Occipital lobe (tissue), 2 donors: ENCODE measurements around the gene NLRP1. TPM values are rescaled to one million over a fixed set of nuclear protein-coding genes. Genes with fewer than 3 reads are reported as not detected.

Source experiments
- DNase-seq: peaks from one replicate; lab custom pipeline; 2025; lab: John Stamatoyannopoulos, UW
- total RNA-seq: library from RNA; depleted of rRNA; stranded (reverse); fragments of >200 nt; gene quantifications from one replicate; pipeline ENCODE4 v1.2.3, GENCODE V29; 2014

Gene NLRP1
- total RNA-seq, 1 donor from 2014 or later, result 84.5 TPM

DNA sequence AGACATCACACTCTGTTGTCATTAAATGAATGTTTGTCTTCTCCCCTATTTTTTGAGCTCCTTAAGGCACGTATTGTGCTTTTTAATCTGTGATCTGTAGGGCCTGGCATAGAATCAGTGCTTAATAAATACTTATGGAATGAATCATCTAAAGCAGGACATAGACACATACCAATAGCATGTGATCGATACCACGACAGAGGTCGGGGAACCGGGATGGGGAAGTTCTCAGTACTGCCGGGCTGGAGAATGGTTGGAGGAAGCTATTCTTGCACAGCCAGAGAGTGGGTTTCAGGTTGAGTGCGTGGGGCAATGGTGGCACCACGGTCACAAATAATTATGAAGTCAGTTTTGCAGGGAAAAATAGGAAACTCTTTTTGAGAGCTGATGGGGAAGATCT, 26.8 kb downstream of the NLRP1 start:
- DNase-seq, result no peak

DNA sequence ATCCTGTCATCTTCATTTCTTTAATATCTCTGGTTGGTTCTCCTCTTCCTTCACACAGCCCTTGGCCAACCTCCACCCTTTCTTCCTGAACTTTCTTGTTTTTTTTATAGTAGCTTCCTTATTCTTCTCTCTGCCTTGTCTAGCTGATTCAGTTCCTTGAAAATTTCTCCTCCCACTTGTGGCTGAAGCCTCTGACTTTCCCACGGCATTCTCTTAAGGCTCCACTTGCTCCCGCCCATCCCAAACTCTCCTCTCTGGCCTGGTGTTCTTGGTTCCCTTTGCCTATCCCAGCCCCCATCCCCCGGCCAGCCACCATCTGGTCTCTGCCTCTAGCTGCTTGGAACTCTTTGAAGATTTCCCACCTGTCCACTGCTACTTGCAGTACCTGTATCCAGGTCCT, 29.1 kb downstream of the NLRP1 start:
- no peak for DNase-seq

- no peak for DNase-seq
Measured at GRCh38 chr17:5553479-5553878, 30.8 kb downstream of the NLRP1 start.

GRCh38 chr17:5552841-5553240, 31.5 kb downstream of the NLRP1 start:
- no peak for DNase-seq

DNA sequence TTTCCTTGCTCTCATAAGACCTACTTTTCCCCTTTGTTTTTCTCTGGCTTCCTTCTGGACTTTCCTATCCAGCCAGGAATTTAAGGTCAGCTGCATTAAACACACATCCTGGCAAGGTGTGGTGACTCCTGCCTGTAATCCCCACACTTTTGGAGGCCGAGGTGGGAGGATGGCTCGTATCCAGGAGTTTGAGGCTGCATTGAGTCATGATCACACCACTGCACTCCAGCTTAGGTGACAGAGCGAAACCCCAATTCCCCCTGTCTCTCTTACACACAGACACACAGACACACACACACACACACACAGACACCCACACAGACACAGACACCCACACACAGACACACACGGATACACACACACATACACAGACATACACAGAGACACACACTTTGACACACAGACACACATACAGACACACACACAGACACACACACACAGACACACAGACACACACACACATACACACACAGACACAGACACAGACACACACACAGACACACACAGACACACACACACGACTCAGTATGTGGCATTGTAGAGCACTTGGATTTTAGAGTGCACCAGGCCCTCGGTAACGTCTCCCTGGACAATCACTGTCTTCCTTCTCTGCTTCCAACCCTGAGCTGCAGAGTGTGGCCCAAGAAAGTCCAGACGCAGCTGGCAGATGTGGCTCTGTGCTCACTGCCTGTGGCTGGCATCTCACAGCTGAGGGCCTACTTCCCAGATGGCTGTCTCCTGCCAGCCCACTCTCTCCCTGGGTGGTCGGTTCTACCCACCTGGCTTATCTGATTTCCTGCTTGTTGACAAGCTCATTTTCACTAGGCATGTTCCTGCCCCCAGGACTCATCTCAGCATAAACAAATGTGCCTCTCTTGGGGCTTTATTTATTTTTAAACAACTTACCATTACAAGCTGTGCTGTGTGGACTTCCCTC, 39.0 kb downstream of the NLRP1 start:
- DNase-seq, result no peak

GRCh38 chr17:5544115-5544514, 40.2 kb downstream of the NLRP1 start:
- no peak for DNase-seq

DNA sequence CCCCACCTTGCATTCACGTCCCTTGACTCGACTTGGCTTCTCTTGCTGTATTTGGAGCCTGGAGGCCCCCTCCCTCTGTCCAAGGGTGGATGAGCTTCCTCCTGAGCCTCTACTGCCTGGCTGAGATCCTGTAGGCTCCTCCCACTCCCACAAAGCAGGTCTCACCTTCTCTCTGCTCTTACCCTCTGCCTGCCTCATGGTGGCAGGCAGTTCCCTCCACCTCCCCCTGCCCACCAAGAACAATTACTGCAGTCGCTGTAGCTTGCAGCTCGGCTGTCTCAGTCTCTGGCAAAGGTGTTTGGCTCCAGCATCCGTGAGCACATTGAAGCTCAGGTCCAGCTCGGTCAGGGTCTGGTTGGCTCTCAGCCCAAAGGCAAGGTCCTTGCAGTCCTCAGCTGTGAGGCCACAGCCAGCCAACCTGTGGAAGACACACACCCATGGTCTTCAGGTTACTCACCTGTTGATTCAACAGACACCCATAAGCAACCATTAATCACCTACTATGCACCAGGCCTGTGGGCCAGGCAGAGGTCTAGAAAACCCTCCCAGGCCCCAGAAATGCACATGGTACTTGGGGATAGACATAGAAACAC, 42.6 kb downstream of the NLRP1 start:
- no peak for DNase-seq

GRCh38 chr17:5540321-5540720, 44.0 kb downstream of the NLRP1 start:
- no peak for DNase-seq

DNA sequence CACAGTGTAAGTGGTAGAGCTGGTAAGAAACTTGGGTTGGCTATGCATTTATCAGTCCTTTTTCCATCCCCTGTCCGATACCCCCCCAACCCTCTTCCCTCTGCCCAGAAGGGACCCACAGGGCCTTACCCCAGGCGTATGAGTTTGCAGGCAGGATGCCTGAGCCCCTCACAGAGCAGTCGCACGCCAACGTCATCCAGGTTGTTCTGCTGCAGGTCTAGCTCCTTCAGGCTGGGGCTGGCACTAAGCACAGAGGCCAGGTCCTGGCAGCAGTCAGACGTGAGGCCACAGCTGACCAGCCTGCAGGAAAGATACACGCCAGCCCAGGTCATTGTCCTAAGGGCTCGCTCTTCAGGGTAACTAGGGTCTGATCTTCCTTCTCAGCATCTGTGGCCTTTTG, 45.0 kb downstream of the NLRP1 start:
- no peak for DNase-seq

- DNase-seq, result no peak
Measured at GRCh38 chr17:5536866-5537650, 47.3 kb downstream of the NLRP1 start.

DNA sequence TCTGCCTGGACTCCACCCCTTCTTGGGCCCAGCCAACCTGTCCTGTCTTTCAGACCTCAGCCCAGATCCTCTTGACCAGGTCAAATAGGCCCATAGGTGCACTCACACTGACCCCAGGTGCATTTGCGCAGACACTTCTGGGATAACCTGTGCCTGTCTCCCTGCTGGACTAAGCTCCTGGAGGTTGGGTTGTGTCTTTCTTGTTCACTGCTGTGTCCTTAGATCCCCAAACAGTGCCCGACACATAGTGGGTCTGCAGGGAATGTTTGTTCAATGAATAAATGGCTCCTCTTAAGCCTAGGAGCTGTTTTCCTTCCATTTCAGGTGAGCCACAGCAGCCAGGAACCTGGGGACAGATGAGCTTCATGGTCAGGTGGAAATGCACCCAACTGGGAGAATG, 48.9 kb downstream of the NLRP1 start:
- DNase-seq, result no peak

- no peak for DNase-seq
Measured at GRCh38 chr17:5533486-5534315, 50.6 kb downstream of the NLRP1 start.

DNA sequence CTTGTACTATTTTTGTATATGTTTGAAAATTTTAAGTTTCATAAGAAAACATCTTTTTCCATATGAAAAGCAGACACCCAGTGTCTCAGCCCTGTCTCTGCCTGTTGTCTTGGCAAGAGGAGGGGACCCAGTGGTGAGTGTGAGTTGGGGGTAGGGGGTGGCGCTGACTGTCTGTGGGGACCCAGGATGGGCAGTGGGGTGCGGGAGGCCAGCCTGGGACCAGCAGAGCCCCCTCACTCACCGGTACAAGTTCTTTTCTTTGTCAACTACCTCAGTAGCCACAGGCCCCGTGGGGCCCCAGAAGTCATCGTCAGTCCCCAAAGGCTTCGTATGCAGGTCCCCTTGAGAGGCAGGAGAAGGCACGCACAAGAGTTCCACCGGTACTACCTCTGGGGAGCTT, 51.7 kb downstream of the NLRP1 start:
- no peak for DNase-seq

GRCh38 chr17:5531085-5531418, 53.3 kb downstream of the NLRP1 start:
- DNase-seq, result no peak

DNA sequence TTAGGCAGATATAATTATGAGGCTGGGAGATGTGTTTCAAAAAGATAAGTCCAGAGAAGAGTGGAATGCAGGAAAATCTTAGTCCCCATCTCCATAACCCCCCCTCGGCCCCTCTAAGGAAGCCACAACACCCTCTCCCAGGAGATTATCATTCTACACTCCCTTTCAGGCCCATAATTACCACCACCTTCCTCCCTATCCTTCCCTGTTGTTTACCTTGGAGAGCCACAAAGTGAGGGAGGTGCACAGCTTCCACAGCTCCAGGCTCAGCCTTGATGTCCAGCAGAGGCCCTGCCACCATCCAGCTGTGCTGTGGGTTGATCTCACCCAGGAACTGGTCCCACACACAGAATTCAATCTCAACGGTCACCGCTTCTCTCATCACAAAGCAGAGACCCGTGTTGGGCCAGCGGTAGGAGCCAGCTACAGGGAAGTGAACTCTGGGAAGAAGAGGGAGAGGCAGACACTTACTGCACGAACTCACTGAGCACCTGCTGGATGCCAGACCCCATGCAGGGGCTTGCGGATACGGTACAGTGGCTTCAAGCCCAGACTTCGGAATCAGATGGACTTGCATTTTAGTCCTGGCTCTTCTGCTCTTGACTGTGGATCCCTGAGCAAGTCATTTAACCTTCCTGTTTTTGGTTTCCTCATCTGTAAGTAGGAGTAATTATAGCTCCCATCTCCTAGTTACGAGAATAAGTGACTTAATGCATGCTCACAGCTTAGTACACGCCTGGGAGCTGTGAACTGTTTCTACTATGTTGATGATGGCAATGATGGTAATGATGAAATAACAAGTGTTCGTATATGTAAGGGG, 53.8 kb downstream of the NLRP1 start:
- DNase-seq, result no peak

GRCh38 chr17:5527601-5528250, 56.6 kb downstream of the NLRP1 start:
- no peak for DNase-seq

DNA sequence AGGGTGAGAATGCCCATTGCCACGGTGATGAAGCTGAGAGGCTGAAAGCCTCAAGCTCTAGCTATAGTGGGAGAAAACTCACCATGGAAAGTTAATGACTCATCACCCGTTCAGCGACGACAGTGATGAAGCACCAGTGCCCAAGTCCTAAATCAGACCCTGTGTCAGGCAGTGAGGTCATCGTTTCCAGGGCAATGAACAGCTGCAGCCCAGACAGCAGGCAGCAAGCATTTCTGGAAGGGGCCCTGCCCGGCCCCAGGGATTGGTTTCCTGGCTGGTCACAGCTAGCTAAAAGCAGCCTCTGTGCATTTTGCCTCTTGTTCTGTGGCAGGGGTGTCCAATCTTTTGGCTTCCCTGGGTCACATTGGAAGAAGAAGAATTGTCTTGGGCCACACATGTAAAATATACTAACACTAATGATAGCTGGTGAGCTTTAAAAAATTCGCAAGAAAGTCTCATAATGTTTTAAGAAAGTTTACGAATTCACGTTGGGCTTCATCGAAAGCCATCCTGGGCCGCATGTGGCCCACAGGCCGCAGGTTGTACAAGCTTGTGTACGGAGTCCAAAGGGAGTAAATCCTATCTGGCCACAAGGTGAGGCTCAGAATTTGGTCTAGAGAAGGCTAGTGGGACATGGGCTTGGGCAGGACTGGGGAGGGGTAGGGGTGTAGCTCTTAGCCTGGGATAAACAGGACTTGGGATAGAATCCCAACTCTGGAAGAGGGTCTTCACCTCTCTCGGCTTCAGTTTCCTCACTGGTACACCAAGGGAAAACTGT, 57.3 kb downstream of the NLRP1 start:
- peak; percentile 78 for DNase-seq

DNA sequence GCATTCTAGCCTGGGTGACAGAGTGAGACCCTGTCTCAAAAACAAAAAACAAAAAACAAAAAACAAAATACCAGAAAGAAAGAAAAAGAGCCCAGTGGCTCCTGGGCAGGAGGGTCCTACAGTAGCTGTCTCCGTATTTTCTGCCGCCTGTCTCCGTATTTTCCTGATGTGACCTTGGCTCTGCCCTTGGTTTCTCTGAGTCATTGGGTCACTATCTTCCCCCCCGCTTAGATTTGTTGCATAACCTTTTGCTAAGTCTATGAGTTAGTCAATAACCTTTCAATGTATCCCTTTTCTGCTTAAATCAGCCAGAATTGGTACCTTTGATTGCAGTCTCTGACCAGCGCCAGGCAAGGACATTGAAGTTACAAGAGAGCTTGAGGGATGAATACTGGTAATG, 61.1 kb downstream of the NLRP1 start:
- DNase-seq, result no peak

GRCh38 chr17:5522476-5522875, 61.8 kb downstream of the NLRP1 start:
- no peak for DNase-seq
